GM19238 (cell line): ENCODE results near the gene C12orf75.
A peak's percentile ranks its signal among the peaks of the same experiment; 100 is the strongest.
"Not testable (repeated sequence)": the region's sequence is repeated elsewhere in the genome, so short reads cannot be mapped to it uniquely, and the experiment has no call there.

ENCODE experiments used
- DNase-seq: peaks from one replicate; pipeline ENCODE4 v3.0.0; 2011; ENCODE audit warnings: low spot score; ENCODE audit not compliant: insufficient read length

Gene C12orf75

GRCh38 chr12:105334582-105334981 lies 4.1 kb downstream of the C12orf75 start:
- DNase-seq = no peak

- DNase-seq = no peak
These were observed 5.4 kb downstream of the C12orf75 start for GRCh38 chr12:105335856-105336255.

- no peak for DNase-seq
These were observed 5.9 kb downstream of the C12orf75 start for GRCh38 chr12:105336411-105336810.

GRCh38 chr12:105337391-105337790 lies 6.9 kb downstream of the C12orf75 start:
- DNase-seq = no peak

- no peak for DNase-seq
These were observed 8.5 kb downstream of the C12orf75 start for GRCh38 chr12:105338966-105339365.

DNA sequence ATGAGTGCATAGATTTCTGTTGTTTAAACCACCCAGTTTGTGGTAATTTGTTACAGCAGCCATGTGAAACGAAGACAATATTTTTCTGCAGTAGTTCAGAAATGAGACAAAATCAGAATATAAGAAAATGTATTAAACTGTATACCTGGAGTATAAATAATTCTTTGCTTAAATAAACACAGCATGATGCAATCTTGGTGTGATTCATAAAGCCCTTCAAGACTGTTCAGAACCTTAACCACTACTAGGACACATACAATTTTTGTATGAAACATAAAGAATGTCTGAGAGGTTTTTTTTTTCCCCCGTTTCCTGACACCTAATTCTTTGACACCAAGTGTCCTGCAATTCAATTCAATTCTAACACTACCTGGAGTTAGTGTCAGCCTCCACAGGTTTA lies 10.5 kb downstream of the C12orf75 start:
- no peak for DNase-seq

- not testable (repeated sequence) for DNase-seq
These were observed 11.1 kb downstream of the C12orf75 start for GRCh38 chr12:105341620-105342019.

DNA sequence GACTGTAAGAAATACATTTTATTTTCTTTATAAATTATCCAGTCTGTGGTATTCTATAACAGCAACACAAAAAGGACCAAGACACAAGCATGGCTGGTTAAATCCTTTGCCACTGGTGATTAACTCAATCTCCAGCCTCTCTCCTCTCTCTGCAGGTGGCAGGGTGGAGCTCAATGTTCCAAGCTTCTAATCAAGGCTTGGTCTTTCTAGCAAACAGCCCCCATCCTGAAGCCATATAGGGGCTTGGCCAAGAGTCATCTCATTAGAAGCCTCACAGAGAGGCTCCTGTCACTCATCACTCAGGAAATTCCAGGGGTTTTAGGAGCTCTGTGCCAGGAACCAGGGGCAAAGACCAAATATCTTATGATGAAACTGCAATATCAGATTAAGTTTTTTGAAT lies 12.0 kb downstream of the C12orf75 start:
- no peak for DNase-seq

- no peak for DNase-seq
These were observed 13.3 kb downstream of the C12orf75 start for GRCh38 chr12:105343836-105344235.

- DNase-seq = no peak
These were observed 17.0 kb downstream of the C12orf75 start for GRCh38 chr12:105347499-105347898.

- no peak for DNase-seq
These were observed 17.7 kb downstream of the C12orf75 start for GRCh38 chr12:105348142-105348541.

GRCh38 chr12:105348561-105348960 lies 18.1 kb downstream of the C12orf75 start:
- DNase-seq = no peak

DNA sequence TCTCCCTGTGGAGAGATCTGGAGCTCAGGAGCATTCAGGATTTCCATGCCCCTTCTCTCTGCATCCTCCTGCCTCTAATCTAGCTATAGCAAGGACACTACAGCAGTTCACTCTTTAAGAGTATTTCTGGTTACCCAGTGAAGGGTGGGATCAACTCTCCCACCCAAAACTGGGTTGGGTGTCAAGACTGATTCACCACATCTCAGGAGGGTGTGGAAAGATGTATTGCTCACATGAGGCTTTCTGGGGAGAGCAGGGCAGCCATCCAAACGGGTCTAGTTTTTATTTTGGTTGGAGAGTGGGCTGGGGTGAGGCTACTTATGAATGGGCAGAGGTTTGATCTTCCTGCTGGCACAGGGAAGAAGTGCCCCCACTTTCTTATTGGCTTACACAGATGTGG lies 18.6 kb downstream of the C12orf75 start:
- no peak for DNase-seq

DNA sequence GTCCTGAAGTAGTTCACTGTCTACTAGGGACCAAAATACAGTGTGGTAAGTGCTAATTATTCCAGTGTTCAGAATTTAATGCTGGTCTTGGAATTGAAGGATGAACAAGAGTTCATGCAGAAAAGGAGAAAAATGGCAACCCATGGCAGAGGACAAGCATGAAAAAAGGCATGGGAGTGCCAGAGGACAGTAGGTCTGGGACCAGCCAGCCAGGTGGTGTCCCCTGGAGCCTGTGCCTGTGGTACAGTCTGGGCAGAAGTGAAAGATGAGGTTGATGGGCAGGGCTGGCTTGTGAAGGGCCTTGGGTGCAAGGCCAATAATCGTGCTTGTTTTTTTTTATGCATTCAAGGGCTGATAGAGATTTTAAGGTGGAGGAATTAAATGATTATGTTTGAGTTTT lies 21.0 kb downstream of the C12orf75 start:
- peak; percentile 16 for DNase-seq

- DNase-seq = peak; percentile 33
These were observed 21.6 kb downstream of the C12orf75 start for GRCh38 chr12:105352052-105352451.

DNA sequence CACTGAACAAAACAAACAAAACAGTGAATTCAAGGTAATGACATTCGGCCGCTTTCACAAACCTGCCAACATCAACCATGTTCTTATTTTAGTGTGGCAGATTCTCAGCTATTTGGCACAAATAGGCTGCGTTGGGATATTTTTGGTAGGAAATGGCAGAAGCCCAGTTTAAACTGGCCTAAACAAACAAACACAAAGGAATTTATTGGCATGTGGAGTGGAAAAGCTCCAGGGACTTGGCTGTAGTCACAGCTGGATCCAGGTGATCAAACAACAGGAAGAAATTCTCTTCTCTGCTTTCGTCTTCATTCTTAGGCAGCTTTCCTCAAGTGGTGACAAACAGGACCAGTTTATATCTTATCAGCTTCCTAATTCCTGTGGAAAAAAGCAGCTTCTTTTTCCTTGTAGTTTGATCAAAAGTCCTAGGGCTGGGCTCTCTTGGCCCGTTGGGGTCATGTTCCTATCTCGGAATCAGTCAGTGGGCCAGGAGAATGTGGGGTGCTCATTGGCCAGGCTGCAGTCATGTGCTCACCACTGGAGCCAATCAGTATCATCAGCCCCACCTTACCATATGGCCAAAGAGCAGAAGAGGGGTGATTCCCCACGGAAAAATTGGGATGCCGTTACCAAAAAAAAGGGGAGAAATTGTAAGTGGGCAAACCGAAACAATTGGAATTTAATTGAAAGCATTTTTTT lies 22.6 kb downstream of the C12orf75 start:
- DNase-seq = no peak

GRCh38 chr12:105355752-105356151 lies 25.3 kb downstream of the C12orf75 start:
- DNase-seq = no peak

- DNase-seq = peak; percentile 19
These were observed 26.7 kb downstream of the C12orf75 start for GRCh38 chr12:105357162-105357691.

DNA sequence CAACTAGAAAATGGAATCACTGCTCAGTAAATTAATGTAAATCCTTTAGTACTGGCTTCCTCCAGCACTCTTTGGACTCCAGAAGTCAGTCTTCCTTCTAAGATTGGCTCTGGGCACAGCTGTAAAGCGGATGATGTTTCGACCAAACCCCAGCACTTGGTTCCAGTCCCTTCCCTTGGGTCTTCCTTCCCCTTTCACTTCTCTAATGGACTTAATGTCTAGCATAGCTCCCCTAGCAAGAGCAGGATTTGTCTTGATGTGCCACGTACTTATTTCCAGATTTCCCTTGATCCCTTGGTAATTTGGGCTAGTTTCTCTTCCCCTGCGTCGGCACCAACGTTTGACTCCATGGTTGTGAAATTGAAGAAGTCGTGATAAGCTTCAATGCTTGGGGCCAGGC lies 28.3 kb downstream of the C12orf75 start:
- no peak for DNase-seq

GRCh38 chr12:105359856-105360255 lies 29.4 kb downstream of the C12orf75 start:
- DNase-seq = no peak

GRCh38 chr12:105363890-105364289 lies 33.4 kb downstream of the C12orf75 start:
- no peak for DNase-seq

- DNase-seq = no peak
These were observed 34.7 kb downstream of the C12orf75 start for GRCh38 chr12:105365231-105365630.

GRCh38 chr12:105368047-105368646 lies 37.7 kb downstream of the C12orf75 start:
- no peak for DNase-seq
